Mucosa of descending colon (tissue), 3 donors: ENCODE measurements around the gene UBE2M. TPM values are rescaled to one million over a fixed set of nuclear protein-coding genes. Genes with fewer than 3 reads are reported as not detected.

Experiments
- ATAC-seq: fragments of 200-7000 bp; cut with Tn5 transposase; one replicate; pipeline ENCODE4 v1.9.1; 2020; ENCODE audit warnings: mild to moderate bottlenecking, moderate library complexity
- DNase-seq, 3 donors: peaks; one replicate each; pipeline ENCODE4 v3.0.0-alpha.2; 2020
- H3K36me3 ChIP-seq: fragments of 200-600 bp; one replicate; pipeline ENCODE4 v1.8.0; 2021; ENCODE audit warnings: low read depth, mild to moderate bottlenecking
- H3K4me1 ChIP-seq: fragments of 200-600 bp; one replicate; pipeline ENCODE4 v1.8.0; 2021; ENCODE audit warnings: low read depth, mild to moderate bottlenecking
- H3K4me3 ChIP-seq: fragments of 200-600 bp; one replicate; pipeline ENCODE4 v1.8.0; 2021; ENCODE audit warnings: mild to moderate bottlenecking
- H3K9me3 ChIP-seq: fragments of 200-600 bp; one replicate; pipeline ENCODE4 v1.8.0; 2021; ENCODE audit warnings: mild to moderate bottlenecking
- intact Hi-C, 2 donors: fragments of 100-400 bp; cut with DNase I in 1 of 2; cut with micrococcal nuclease in 1 of 2; formaldehyde crosslinking; loops; one replicate each; pipeline versions ENCODE4 v1.11.0 to v1.11.1; 2022; cut with DNase I, micrococcal nuclease
- total RNA-seq, 3 donors: library from RNA; stranded (reverse); fragmentation: NEBNext Ultra II Directional in 2 of 3; extraction: Animal tissue kit (Norgen Biotek cat#: 25700) in 2 of 3; gene quantifications; one replicate each; pipeline versions ENCODE4 v1.2.1 to v1.2.4, GENCODE V29; 2021 to 2023
- TF ChIP-seq, protein P1 (sequence below): fragments of 200-600 bp; IDR thresholded peaks from one replicate; pipeline ENCODE4 v1.8.0; 2022; ENCODE audit warnings: antibody characterized with exemption, mild to moderate bottlenecking
- donor health status: DM: no; HTN: no; CAD: no; lungs with moderate emphysema.
- donor health status: DM: no; HTN: no; CAD: no.
- donor health status: DM: no; HTN: yes; CAD: no.

Gene UBE2M
- total RNA-seq, 3 donors from 2014 or later, result 49.4 to 101 (median 66.7) TPM

DNA sequence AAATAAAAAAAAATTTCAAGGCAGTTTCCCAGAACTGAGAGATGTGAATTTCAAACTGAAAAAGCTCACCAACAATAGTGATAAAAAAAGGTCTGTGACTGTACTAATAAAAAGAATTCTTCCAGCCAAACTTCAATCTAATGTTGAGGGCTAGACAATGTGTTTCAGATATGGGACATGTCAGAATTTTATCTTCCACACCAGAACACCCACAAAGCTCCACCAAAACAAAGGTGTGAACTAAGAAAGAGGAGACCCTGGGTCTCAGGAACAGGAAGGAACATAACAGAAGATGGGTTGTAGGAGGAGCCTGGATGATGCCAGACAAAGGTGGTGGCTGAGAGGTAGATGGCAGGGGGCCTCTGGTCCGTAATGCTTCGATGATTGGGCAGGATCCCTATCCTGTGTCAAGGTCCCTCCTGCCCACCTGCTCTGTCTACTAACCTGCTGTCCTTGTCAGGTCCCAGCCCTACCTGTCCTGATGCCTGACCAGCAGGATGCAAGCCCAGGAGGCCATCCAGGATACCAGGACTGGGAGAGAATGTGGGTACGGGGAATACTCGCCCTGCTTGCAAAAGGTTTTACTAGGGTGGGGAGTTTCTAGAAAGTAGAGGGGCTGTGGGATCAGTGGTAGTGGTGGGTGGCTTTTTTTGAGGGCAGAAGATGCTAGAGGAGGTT is 10.2 kb upstream of the UBE2M start:
- TF ChIP-seq, protein P1, sequence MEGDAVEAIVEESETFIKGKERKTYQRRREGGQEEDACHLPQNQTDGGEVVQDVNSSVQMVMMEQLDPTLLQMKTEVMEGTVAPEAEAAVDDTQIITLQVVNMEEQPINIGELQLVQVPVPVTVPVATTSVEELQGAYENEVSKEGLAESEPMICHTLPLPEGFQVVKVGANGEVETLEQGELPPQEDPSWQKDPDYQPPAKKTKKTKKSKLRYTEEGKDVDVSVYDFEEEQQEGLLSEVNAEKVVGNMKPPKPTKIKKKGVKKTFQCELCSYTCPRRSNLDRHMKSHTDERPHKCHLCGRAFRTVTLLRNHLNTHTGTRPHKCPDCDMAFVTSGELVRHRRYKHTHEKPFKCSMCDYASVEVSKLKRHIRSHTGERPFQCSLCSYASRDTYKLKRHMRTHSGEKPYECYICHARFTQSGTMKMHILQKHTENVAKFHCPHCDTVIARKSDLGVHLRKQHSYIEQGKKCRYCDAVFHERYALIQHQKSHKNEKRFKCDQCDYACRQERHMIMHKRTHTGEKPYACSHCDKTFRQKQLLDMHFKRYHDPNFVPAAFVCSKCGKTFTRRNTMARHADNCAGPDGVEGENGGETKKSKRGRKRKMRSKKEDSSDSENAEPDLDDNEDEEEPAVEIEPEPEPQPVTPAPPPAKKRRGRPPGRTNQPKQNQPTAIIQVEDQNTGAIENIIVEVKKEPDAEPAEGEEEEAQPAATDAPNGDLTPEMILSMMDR, result no peak
- peak; percentile 2 to 17 (median 12) for DNase-seq
- ATAC-seq, result no peak

DNA sequence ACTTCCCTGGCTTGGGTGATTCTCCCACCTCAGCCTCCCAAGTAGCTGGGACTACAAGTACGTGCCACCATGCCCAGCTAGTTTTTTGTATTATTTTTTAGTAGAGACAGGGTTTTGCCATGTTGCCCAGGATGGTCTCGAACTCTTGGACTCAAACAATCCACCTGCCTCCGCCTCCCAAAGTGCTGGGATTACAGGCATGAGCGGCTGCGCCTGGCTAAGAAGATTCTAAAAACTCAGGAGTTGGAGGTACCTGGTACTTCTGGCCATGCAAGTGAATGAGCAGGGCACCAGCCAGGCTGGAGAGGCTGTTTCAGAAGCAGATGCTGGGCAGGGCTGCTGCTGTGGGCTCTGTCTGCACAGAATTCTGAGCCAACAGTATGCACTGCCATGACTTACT is 8.6 kb upstream of the UBE2M start:
- Histone ChIP-seq H3K9me3 (no peaks in the 10 kb centered on the region), H3K4me3 (no peak overlapping the region), H3K4me1 (peaks cover 18% of the 10 kb centered on the region), H3K36me3 (no peaks in the 10 kb centered on the region)
- DNase-seq, result peak; percentile 2 to 19 (median 10)
- TF ChIP-seq, protein P1, result no peak
- ATAC-seq, result no peak
- intact Hi-C loops, result no loop called here

More for the DNA sequence above, 10.2 kb upstream of the UBE2M start:
- intact Hi-C loops, result no loop called here
- no peak overlapping the region for H3K4me3 ChIP-seq
- H3K9me3 ChIP-seq, result no peaks in the 10 kb centered on the region
- H3K36me3 ChIP-seq, result no peaks in the 10 kb centered on the region
- H3K4me1 ChIP-seq, result peaks cover 8% of the 10 kb centered on the region

DNA sequence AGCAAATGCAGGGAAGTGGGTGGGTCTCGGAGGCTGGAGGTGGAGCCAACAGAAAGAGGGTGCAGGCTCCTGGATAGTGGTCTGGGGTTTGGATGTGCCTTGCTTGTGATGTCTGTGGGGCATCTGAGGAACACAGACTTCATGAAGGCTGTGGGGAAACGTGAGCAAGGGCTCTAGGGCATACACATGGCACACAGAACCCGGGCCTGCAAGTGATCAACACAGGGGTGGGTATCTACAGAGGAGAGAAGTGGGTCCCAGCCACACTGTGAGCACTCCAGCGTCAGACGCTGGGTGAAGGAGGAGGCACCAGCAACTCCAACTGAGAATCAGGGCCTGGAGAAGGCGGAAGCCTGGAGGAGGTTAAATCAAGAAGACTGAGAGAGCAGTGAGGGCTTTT is 5.4 kb upstream of the UBE2M start:
- DNase-seq, result peak in 2 of 3 donors; percentile 26 to 34
- Histone ChIP-seq H3K36me3 (peaks cover 1% of the 10 kb centered on the region), H3K4me1 (peaks cover 31% of the 10 kb centered on the region), H3K9me3 (no peaks in the 10 kb centered on the region), H3K4me3 (no peak overlapping the region)
- TF ChIP-seq, protein P1, result no peak
- ATAC-seq, result no peak
- intact Hi-C loops, result no loop called here

DNA sequence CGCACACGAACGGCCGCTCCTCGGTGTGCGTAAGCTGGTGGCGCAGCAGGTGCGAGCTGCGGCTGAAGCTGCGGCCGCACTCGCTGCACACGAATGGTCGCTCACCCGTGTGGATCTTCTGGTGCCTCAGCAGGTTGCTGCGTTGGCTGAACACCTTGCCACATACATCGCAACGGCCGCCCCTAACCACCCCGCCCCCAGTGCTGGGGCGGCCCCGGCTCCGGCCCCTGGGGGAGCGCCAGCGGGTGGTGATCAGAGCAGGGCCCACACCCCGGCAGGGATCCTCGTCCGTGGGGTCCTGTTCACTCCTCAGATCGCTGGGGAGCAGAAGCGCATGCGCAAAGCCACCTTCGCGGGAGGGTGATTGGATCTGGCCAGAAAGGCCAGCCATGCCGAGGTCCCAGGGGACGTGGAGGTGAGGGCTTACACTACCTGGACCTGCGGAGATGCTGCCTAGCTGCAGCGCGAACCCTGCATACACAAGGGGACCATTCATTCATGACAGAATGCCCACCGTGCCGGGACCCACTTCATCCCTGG is 4.7 kb upstream of the UBE2M start:
- DNase-seq, result peak in 2 of 3 donors; percentile 69 to 70
- TF ChIP-seq, protein P1, result no peak

DNA sequence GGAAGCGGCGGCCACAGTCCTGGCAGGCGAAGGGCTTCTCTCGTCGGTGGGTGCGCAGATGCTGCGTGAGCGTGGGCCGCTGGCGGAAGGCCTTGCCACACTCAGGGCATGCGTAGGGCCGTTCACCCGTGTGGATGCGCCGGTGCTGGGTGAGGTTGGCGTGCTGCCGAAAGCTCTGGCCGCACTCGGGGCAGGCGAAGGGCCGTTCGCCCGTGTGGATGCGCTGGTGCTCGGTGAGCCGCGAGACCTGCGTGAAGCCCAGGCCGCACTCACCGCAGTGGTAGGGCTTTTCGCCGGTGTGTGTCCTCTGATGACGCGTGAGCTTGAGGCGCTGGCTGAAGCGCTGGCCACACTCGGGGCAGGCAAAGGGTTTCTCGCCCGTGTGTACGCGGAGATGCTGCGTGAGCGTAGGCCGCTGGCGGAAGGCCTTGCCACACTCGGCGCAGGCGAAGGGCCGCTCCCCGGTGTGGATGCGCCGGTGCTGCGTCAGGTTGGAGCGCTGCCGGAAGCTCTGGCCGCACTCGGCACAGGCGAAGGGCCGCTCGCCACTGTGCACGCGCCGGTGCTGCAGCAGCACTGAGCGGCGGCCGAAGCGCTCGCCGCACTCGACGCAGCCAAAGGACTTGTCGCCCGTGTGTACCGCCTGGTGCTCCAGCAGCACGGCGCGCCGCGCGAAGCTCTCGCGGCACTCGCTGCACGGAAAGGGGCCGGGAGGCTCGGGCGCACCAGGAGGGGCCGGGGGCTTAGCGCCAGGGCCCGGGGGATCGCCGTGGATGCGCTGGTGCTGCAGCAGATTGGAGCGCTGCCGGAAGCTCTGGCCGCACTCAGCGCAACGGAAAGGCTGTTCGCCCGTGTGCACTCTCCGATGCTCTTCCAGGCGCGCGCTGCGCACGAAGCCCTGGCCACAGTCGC is 4.0 kb upstream of the UBE2M start:
- peak; percentile 54 to 75 (median 73) for DNase-seq
- no peaks in the 10 kb centered on the region for H3K9me3 ChIP-seq
- peak; percentile 16 for ATAC-seq
- H3K4me3 ChIP-seq, result peak overlapping the region; percentile 14
- H3K4me1 ChIP-seq, result peaks cover 31% of the 10 kb centered on the region
- TF ChIP-seq, protein P1, result no peak
- intact Hi-C loops, result no loop called here
- peaks cover 3% of the 10 kb centered on the region for H3K36me3 ChIP-seq

More for the DNA sequence above, 4.7 kb upstream of the UBE2M start:
- no peak overlapping the region for H3K4me3 ChIP-seq
- H3K4me1 ChIP-seq, result peaks cover 31% of the 10 kb centered on the region
- H3K36me3 ChIP-seq, result peaks cover 3% of the 10 kb centered on the region
- intact Hi-C loops, result no loop called here
- H3K9me3 ChIP-seq, result no peaks in the 10 kb centered on the region
- no peak for ATAC-seq
